GM23338 (cell line): ENCODE data around the gene CACNA1A. TPM values are rescaled to one million over a fixed set of nuclear protein-coding genes. Genes with fewer than 3 reads are reported as not detected.

Source experiments
- ATAC-seq: fragments of 200-7000 bp; cut with Tn5 transposase; 3 replicates; pipeline ENCODE4 v1.9.1; 2020
- DNase-seq: peaks from one replicate; pipeline ENCODE4 v3.0.0-alpha.2; 2015; ENCODE audit warnings: low spot score
- H2AFZ ChIP-seq: fragments of 200-600 bp; sonication (generic); 2 replicates; pipeline ENCODE4 v1.8.0; 2016; ENCODE audit warnings: antibody characterized with exemption, mild to moderate bottlenecking, moderate library complexity
- H3F3A ChIP-seq: fragments of 200-600 bp; sonication (generic); replicated peaks from 2 replicates; pipeline ENCODE4 v1.8.0; 2017; ENCODE audit warnings: antibody characterized with exemption, mixed run types, low read depth
- H3K27ac ChIP-seq: fragments of 200-600 bp; sonication (generic); 2 replicates; pipeline ENCODE4 v1.6.1; 2016; ENCODE audit warnings: low read depth
- H3K27me3 ChIP-seq: fragments of 200-600 bp; sonication (generic); 2 replicates; pipeline ENCODE4 v1.8.0; 2016; ENCODE audit warnings: mild to moderate bottlenecking, mixed run types, moderate library complexity; ENCODE audit not compliant: insufficient read depth
- H3K36me3 ChIP-seq: fragments of 200-600 bp; sonication (generic); 2 replicates; pipeline ENCODE4 v1.8.0; 2016; ENCODE audit warnings: mild to moderate bottlenecking; ENCODE audit not compliant: insufficient read depth
- H3K4me1 ChIP-seq: fragments of 200-600 bp; sonication (generic); 2 replicates; pipeline ENCODE4 v1.8.0; 2016; ENCODE audit warnings: mild to moderate bottlenecking, moderate library complexity; ENCODE audit not compliant: insufficient read depth
- H3K4me2 ChIP-seq: fragments of 200-600 bp; sonication (generic); 2 replicates; pipeline ENCODE4 v1.7.1; 2017; ENCODE audit warnings: mixed run types
- H3K4me3 ChIP-seq: fragments of 200-600 bp; sonication (generic); 2 replicates; pipeline ENCODE4 v1.6.1; 2016; ENCODE audit warnings: mixed run types
- H3K79me2 ChIP-seq: fragments of 200-600 bp; sonication (generic); replicated peaks from 2 replicates; pipeline ENCODE4 v1.8.0; 2017; ENCODE audit warnings: mild to moderate bottlenecking; ENCODE audit not compliant: insufficient read depth
- H3K9me2 ChIP-seq: fragments of 200-600 bp; sonication (generic); 2 replicates; pipeline ENCODE4 v1.8.0; 2017; ENCODE audit not compliant: insufficient read depth
- H4K20me1 ChIP-seq: fragments of 200-600 bp; sonication (generic); replicated peaks from 2 replicates; pipeline ENCODE4 v1.8.0; 2017; ENCODE audit warnings: mild to moderate bottlenecking; ENCODE audit not compliant: insufficient read depth
- H3K27ac Mint-ChIP-seq: 2 replicates; pipeline ENCODE4 v1.8.0; 2020; ENCODE audit warnings: inconsistent platforms, mild to moderate bottlenecking, moderate library complexity, mixed read lengths
- H3K27me3 Mint-ChIP-seq: 3 replicates; pipeline ENCODE4 v1.8.0; 2022; ENCODE audit warnings: low read depth, mild to moderate bottlenecking, moderate library complexity, mixed read lengths, inconsistent platforms; ENCODE audit not compliant: insufficient read depth, poor library complexity
- H3K36me3 Mint-ChIP-seq: 3 replicates; pipeline ENCODE4 v1.8.0; 2021; ENCODE audit warnings: low read depth, mild to moderate bottlenecking, inconsistent platforms, moderate library complexity, mixed read lengths
- H3K4me1 Mint-ChIP-seq: 3 replicates; pipeline ENCODE4 v1.8.0; 2020; ENCODE audit warnings: mild to moderate bottlenecking, inconsistent platforms, mixed read lengths
- H3K4me3 Mint-ChIP-seq: 3 replicates; pipeline ENCODE4 v1.8.0; 2021; ENCODE audit warnings: moderate library complexity, mild to moderate bottlenecking, inconsistent platforms, mixed read lengths
- H3K9me3 Mint-ChIP-seq: 3 replicates; pipeline ENCODE4 v1.8.0; 2020; ENCODE audit warnings: moderate library complexity, mild to moderate bottlenecking, inconsistent platforms, mixed read lengths
- CREB1 ChIP-seq: fragments of 250-450 bp; sonication (Bioruptor Pico); IDR thresholded peaks from 2 replicates; pipeline ENCODE4 v1.5.0; 2020; ENCODE audit warnings: low read depth, mild to moderate bottlenecking, moderate library complexity
- EZH2 ChIP-seq: fragments of 200-600 bp; sonication (generic); IDR thresholded peaks from one replicate; pipeline ENCODE4 v1.8.0; 2017; ENCODE audit warnings: antibody characterized with exemption, mild to moderate bottlenecking, low read depth; ENCODE audit not compliant: unreplicated experiment
- JUNB ChIP-seq: IDR thresholded peaks from one replicate; pipeline ENCODE4 v1.6.1; 2016; ENCODE audit warnings: antibody characterized with exemption; ENCODE audit not compliant: unreplicated experiment
- REST ChIP-seq: IDR thresholded peaks from one replicate; pipeline ENCODE4 v1.6.1; 2018; ENCODE audit warnings: antibody characterized with exemption; ENCODE audit not compliant: unreplicated experiment
- STAT1 ChIP-seq: IDR thresholded peaks from one replicate; pipeline ENCODE4 v1.6.1; 2016; ENCODE audit warnings: antibody characterized with exemption; ENCODE audit not compliant: unreplicated experiment
- ZNF114 ChIP-seq: fragments of 250-450 bp; sonication (Bioruptor Pico); IDR thresholded peaks from 2 replicates; pipeline ENCODE4 v1.5.0; 2020; ENCODE audit warnings: mild to moderate bottlenecking, moderate library complexity
- ZNF331 ChIP-seq: fragments of 250-450 bp; sonication (Bioruptor Pico); IDR thresholded peaks from 2 replicates; pipeline ENCODE4 v1.5.0; 2020; ENCODE audit warnings: low read depth, mild to moderate bottlenecking, moderate library complexity
- ZNF462 ChIP-seq: fragments of 250-450 bp; sonication (Bioruptor Pico); IDR thresholded peaks from 2 replicates; pipeline ENCODE4 v1.5.0; 2020; ENCODE audit warnings: mild to moderate bottlenecking, moderate library complexity
- polyA plus RNA-seq: library from polyadenylated mRNA; unstranded; fragments of >200 nt; fragmentation: Nextera tagmentation; extraction: Ambion mirVana; gene quantifications from 2 replicates; pipeline ENCODE4 v1.2.1, GENCODE V29; 2016
- total RNA-seq: library from RNA; depleted of rRNA; stranded (reverse); fragments of >200 nt; shearing (Covaris generic); gene quantifications from 2 replicates; pipeline ENCODE4 v1.2.3, GENCODE V29; 2014

CACNA1A gene
- total and polyA plus RNA-seq, 2 experiments from 2014 or later = 7.4 to 20.3 TPM

GRCh38 chr19:13269348-13269747 lies 236.9 kb downstream of the CACNA1A start:
- Histone ChIP-seq H3K36me3 (peaks cover 5% of the 10 kb centered on the region; the same call in 1 of the 2 replicates), H3K4me1 (no peaks in the 10 kb centered on the region), H3K4me3 (no peak overlapping the region), H2AFZ (no peak overlapping the region), H3K27ac (no peak overlapping the region), H3K9me2 (peaks cover under 1% of the 10 kb centered on the region; the same call in 1 of the 2 replicates), H3K4me2 (no peak overlapping the region), H3K27me3 (no peaks in the 10 kb centered on the region), H4K20me1 (no peaks in the 10 kb centered on the region), H3F3A (no peaks in the 10 kb centered on the region), H3K79me2 (no peaks in the 10 kb centered on the region)
- peaks cover 5% of the 10 kb centered on the region for H3K27me3 Mint-ChIP-seq
- DNase-seq (no peak), ATAC-seq (no peak)
- H3K4me3 Mint-ChIP-seq = no peak overlapping the region
- no peaks in the 10 kb centered on the region; the same call in 2 of the 3 replicates for H3K4me1 Mint-ChIP-seq
- peaks cover 47% of the 10 kb centered on the region for H3K36me3 Mint-ChIP-seq
- TF ChIP-seq STAT1 (no peak), EZH2 (no peak), REST (no peak), ZNF114 (no peak), ZNF331 (CRISPR knock-in tag) (no peak), JUNB (no peak)
- peaks cover 37% of the 10 kb centered on the region for H3K9me3 Mint-ChIP-seq
- H3K27ac Mint-ChIP-seq = no peak overlapping the region

- Histone ChIP-seq H3K27ac (no peak overlapping the region), H3K4me3 (no peak overlapping the region), H3K36me3 (peaks cover 5% of the 10 kb centered on the region; the same call in 1 of the 2 replicates), H2AFZ (no peak overlapping the region), H3F3A (no peaks in the 10 kb centered on the region), H3K79me2 (no peaks in the 10 kb centered on the region), H4K20me1 (no peaks in the 10 kb centered on the region), H3K4me1 (no peaks in the 10 kb centered on the region), H3K27me3 (no peaks in the 10 kb centered on the region), H3K9me2 (no peaks in the 10 kb centered on the region), H3K4me2 (no peak overlapping the region)
- Mint-ChIP-seq H3K9me3 (peaks cover 30% of the 10 kb centered on the region), H3K27ac (no peak overlapping the region), H3K27me3 (peaks cover 5% of the 10 kb centered on the region), H3K4me1 (no peaks in the 10 kb centered on the region; the same call in 2 of the 3 replicates), H3K4me3 (no peak overlapping the region), H3K36me3 (peaks cover 37% of the 10 kb centered on the region)
- ATAC-seq (no peak), DNase-seq (no peak)
- TF ChIP-seq CREB1 (CRISPR knock-in tag) (no peak), JUNB (no peak), ZNF462 (no peak), REST (no peak)
Measured at GRCh38 chr19:13267889-13268288, 238.4 kb downstream of the CACNA1A start.
